Stimulated activated CD4-positive, alpha-beta T cell treated with anti-CD3 and anti-CD28 coated beads, Interleukin-15, amount 100 ng/mL, for 24 hours (primary cell): ENCODE data around the gene TRMT1L.

Experiments used
- DNase-seq: peaks from one replicate; pipeline ENCODE4 v3.0.0-alpha.2; 2020

The TRMT1L gene

DNA sequence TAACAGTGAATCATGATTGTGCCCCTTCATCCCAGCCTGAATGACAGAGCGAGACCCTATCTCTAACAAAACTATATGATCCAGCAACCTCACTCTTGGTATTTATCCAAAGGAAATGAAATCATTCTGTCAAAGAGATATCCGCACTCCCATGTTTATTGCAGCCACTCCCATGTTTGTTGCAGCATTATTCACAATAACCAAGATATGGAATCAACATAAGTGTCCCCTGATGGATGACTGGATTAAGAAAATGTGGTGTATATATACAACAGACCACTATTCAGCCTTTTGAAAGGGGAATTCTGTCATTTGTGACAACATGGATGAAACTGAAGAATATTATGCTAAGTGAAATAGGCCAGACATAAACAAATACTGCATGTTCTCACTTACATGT is 44.4 kb downstream of the TRMT1L start:
- DNase-seq = no peak

DNA sequence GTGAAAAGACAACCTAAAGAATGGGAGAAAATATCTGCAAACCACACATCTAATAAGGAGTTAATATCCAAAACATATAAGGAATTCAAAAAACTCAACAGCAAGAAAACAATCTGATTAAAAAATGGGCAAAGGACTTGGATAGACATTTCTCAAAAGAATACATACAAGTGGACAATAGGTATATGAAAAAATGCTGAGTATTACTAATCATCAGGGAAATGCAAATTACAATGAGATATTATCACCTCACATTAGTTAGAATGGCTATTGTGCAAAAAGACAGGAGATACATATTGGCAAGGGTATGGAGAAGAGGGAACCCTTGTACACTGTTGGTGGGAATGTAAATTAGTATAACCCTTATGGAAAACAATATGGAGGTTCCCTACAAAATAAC is 44.9 kb downstream of the TRMT1L start:
- DNase-seq = no peak

DNA sequence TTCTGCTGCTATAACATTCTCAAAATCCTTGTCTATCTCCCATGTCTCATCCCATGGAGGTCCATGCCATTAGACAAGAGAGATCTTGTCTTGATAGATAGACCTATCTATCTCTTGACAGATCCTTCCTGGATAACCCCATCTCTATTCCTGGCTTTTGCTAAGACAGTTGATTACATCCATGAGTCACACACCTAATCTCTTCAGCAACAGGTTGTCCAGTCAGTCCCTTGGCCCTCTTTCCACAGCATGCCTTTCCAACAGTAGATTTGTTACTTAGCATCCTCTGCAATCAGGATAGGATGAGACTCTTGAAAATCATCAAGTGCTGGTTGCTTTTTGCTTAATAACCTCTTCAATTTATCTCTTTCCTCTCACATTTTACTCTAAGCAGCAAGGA is 46.6 kb downstream of the TRMT1L start:
- no peak for DNase-seq

DNA sequence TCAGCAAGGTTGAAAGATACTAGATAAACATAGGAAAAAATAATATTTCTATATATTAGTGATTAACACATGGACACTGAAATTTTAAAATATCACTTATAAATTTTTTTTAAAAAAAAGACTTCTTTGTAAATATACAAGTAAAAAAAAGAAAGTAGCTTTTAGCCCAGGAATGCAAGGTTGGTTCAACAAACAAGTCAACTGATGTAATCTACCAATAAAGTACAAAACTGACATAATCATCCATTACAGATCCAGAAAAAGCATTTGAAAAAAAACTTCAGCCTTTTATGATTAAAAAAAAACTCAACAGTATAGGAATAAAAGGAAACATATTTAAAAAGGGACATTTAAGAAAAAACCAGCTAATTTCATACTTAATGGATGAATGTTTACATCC is 48.4 kb downstream of the TRMT1L start:
- DNase-seq = no peak

DNA sequence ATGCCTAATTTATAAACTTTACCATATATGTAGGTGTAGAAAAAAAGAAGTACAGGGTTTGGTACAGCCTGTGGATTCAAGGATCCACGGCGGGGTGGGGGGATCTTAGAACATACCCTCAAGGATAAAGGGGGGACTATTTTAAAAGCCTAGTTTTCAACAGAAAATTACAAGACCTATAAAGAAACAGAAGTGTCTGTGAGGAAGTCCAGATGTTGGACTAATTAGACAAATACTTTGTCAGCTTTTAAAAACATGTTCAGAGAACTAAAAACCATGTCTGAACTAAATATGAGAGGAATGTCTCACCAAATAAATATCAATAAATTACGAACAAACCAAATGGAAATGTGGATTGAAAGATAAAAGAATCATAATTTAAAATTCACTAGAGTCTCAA is 51.6 kb downstream of the TRMT1L start:
- DNase-seq = no peak

GRCh38 chr1:185104083-185104482 is 52.7 kb downstream of the TRMT1L start:
- no peak for DNase-seq

GRCh38 chr1:185096531-185096930 is 60.2 kb downstream of the TRMT1L start:
- no peak for DNase-seq

DNA sequence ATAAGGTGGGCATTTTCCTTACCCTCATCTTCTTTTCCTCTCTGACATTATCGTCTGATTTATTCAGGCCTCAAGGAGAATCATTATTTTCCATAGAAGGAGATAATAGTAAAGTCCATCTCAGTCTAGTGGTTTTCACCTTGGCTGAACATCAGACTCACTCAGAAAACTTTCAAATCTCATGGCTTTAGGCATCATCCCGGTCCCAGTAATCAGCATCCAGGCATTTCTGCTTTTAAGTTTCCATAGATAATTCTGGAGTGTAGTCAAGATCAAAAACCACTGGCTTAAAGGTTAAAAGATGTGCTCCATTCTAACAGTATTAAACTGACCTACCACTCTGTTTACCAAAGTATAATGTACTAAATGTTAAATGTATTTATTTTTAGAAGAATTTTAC is 62.0 kb downstream of the TRMT1L start:
- no peak for DNase-seq

GRCh38 chr1:185091480-185091879 is 65.3 kb downstream of the TRMT1L start:
- DNase-seq = no peak

DNA sequence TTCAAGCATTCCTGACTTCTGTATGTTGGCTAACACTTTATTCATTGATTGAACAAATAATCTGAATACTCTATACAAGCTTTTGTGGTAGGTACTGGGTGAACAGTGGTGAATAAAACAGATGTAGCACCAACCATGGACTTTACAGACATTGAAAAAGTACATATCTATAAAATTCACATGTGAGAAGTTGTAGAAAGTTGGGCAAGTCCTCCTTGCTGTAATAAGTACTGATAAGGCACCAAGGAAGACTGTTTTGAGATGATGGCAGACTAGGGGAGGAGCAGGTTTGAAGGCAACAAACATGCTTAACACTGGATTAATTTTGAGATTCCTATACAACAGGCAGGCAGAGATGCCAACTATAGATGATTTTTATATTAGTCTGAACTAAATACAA is 69.0 kb downstream of the TRMT1L start:
- no peak for DNase-seq

GRCh38 chr1:185087101-185087500 is 69.7 kb downstream of the TRMT1L start:
- no peak for DNase-seq

DNA sequence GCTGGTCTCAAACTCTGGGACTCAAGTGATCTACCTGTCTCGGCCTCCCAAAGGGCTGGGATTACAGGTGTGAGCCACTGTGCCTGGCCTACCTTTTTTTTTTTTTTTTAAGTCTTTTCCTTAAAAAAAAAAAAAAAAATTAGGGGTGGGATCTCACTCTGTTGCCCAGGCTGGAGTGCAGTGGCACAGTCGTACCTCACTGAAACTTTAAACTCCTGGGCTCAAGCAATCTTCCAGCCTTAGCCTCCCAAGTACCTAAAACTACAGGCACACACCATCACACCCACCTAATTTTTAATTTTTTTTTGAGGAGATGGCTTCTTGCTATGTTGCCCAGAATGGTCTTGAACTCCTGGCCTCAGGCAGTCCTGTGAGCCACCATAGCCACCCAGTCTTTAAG is 72.9 kb downstream of the TRMT1L start:
- DNase-seq = no peak

- no peak for DNase-seq
Observed at GRCh38 chr1:185080422-185080821, 76.3 kb downstream of the TRMT1L start.

DNA sequence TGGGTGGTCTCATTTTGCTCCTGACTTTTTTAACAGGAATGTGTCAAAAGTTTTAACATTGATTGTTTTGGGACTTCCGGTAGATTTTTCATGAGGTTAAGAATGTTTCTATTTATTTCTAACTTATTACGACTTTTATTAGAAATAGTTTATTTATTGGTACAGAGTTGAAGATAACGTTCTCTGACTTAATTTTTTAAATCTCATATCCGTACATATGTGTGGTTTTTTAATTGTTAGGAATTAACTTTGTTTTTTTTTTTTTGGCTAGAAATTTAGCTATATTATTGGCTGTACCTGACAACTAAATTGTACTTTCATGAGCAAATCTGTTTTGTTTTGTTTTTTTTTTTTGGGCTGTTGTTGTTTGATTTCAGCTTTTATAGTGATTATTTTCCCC is 79.4 kb downstream of the TRMT1L start:
- DNase-seq = no peak

DNA sequence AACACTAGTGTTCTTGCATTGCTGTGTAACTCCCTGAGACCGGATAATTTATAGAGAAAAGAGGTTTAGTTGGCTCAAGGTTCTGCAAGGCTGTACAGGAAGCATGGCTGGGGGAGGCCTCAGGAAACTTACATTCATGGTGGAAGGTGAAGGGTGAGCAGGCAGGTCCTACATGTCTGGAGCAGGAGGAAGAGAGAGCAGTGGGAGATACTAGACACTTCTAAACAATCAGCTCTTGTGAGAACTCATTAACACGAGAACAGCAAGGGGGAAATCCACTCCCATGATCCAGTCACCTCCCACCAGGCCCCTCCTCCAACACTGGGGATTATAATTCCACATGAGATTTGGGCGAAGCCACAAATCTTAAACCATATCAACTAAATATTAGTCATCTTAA is 81.3 kb downstream of the TRMT1L start:
- DNase-seq = no peak

GRCh38 chr1:185074307-185074706 is 82.4 kb downstream of the TRMT1L start:
- DNase-seq = no peak

DNA sequence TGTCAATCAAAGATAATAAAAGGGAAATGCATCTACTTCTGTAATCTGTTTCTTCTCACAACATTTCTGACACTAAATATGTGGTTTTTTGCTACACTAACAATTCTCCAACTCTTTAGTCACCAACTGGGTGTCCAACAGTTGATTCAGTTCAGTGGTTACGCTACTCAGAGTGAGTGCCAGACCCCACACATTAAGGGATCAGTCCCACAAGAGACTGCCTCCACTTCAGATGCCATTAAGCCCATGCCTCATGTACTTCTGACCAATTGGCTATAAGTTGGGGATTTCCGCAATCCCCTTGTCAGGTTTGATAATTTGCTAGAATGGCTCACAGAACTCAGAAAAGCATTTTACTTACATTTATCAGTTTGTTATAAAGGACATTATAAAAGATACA is 83.0 kb downstream of the TRMT1L start:
- no peak for DNase-seq

DNA sequence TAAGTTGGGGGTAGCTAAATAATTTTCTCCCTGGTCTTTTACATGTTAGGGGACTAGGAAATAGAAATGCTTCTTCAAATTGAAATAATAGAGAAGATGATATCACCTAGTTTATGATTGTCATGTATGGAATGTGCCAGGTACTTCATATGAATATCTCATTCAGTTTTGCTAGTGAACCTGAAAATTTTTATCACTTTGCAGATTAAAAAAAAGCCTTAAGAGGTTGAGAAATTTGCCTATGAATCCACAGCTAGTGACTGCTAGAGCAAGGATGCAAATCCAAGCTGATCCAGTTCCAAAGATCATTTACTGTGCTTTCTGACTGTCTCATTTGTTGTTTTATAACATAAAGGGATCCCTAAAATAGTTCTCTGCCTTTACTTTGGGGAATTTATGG is 86.7 kb downstream of the TRMT1L start:
- DNase-seq = no peak

DNA sequence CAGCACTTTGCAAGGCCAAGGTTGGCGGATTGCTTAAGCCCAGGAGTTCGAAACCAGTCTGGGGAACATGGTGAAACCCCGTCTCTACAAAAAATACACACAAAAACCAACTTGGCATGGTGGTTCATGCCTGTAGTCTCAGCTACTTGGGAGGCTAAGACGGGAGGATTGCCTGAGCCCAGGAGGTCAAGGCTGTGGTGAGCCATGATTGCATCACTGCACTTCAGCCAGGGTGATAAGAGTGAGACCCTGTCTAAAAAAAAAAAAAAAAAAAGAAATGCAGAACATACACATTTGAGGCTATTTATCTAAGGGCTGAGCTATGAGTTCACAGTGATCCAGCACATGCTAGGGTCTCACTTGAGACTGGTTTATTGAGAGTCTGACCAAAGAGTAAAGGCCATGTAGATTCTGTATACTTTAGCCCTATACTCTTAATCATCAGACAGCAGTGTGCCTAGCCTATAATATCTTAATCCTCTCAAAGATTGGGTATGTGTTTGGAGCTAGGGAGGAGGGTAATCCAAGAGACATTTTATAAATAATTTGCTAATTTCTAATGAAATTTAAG is 87.5 kb downstream of the TRMT1L start:
- no peak for DNase-seq

DNA sequence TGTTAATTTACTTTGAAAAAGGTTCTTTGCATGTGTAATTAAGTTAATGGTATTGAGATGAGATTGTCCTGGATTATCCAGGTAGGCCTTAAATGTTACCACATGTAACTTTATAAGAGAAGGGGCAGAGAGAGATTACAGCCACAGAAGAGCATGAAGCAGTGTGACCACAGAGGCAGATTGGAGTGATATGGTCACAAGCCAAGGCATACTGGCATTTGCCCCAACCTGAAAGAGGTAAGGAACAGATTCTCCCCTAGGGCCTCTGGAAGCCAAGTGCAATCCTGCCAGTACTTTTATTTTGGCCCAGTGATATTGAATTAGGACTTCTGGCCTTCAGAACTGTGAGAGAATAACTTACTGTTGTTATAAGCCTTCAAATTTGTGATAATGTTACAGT is 88.4 kb downstream of the TRMT1L start:
- no peak for DNase-seq
